Skeletal muscle tissue (tissue), 4 donors: Measurements from ENCODE around the gene AKAP14. TPM values are rescaled to one million over a fixed set of nuclear protein-coding genes. Genes with fewer than 3 reads are reported as not detected.
"Not testable (repeated sequence)": the region's sequence is repeated elsewhere in the genome, so short reads cannot be mapped to it uniquely, and the experiment has no call there.

ENCODE experiments used
- H3K27ac ChIP-seq: one replicate; pipeline ENCODE4 v1.7.0; 2013; ENCODE audit warnings: mild to moderate bottlenecking, low read depth, low read length, inconsistent platforms
- H3K27me3 ChIP-seq, 3 donors: one replicate each; pipeline ENCODE4 v1.7.0; 2013; ENCODE audit warnings: low read length in 3 of 3; ENCODE audit not compliant: control insufficient read depth in 3 of 3, insufficient read depth in 3 of 3
- H3K36me3 ChIP-seq, 3 donors: one replicate each; pipeline ENCODE4 v1.7.0; 2013; ENCODE audit warnings: low read length in 3 of 3; ENCODE audit not compliant: control insufficient read depth in 3 of 3, insufficient read depth in 3 of 3
- H3K4me1 ChIP-seq, 3 donors: one replicate each; pipeline ENCODE4 v1.7.0; 2013; ENCODE audit warnings: low read length in 3 of 3, mild to moderate bottlenecking in 3 of 3; ENCODE audit not compliant: control insufficient read depth in 3 of 3, insufficient read depth in 3 of 3
- H3K4me3 ChIP-seq, 3 donors: one replicate each; pipeline ENCODE4 v1.7.0; 2013; ENCODE audit warnings: low read length in 3 of 3
- H3K9ac ChIP-seq, 3 donors: one replicate each; pipeline ENCODE4 v1.7.0; 2013; ENCODE audit warnings: low read length in 3 of 3, mild to moderate bottlenecking in 3 of 3, moderate library complexity in 2 of 3, low read depth in 1 of 3
- H3K9me3 ChIP-seq, 3 donors: one replicate each; pipeline ENCODE4 v1.7.0; 2013; ENCODE audit warnings: low read length in 3 of 3; ENCODE audit not compliant: control insufficient read depth in 3 of 3
- total RNA-seq: library from RNA; depleted of rRNA; stranded (reverse); fragments of >200 nt; gene quantifications from one replicate; pipeline ENCODE4 v1.2.3, GENCODE V29; 2014
- donor health status: Osteomylitis.

The AKAP14 gene
- total RNA-seq, 1 donor from 2014 or later: not detected

GRCh38 chrX:119954374-119954773, 58.7 kb downstream of the AKAP14 start:
- Histone ChIP-seq H3K4me3 (no peak overlapping the region), H3K27ac (no peak overlapping the region), H3K27me3 (no peaks in the 10 kb centered on the region), H3K36me3 (no peaks in the 10 kb centered on the region), H3K9me3 (no peaks in the 10 kb centered on the region), H3K9ac (no peak overlapping the region), H3K4me1 (no peaks in the 10 kb centered on the region)

GRCh38 chrX:119955807-119956570, 60.3 kb downstream of the AKAP14 start:
- H3K9me3 ChIP-seq, H3K4me3 ChIP-seq, H3K27me3 ChIP-seq, H3K36me3 ChIP-seq, H3K4me1 ChIP-seq, H3K9ac ChIP-seq, H3K27ac ChIP-seq: not testable (repeated sequence)

- H3K27me3 ChIP-seq: no peaks in the 10 kb centered on the region
- H3K27ac ChIP-seq: no peak overlapping the region
- no peaks in the 10 kb centered on the region for H3K36me3 ChIP-seq
- no peak overlapping the region for H3K9ac ChIP-seq
- no peaks in the 10 kb centered on the region for H3K9me3 ChIP-seq
- no peaks in the 10 kb centered on the region for H3K4me1 ChIP-seq
- H3K4me3 ChIP-seq: no peak overlapping the region
Measured at GRCh38 chrX:119960625-119961024, 64.9 kb downstream of the AKAP14 start.

GRCh38 chrX:119966837-119967236, 71.1 kb downstream of the AKAP14 start:
- H3K9ac ChIP-seq, H3K27me3 ChIP-seq, H3K27ac ChIP-seq, H3K36me3 ChIP-seq, H3K9me3 ChIP-seq, H3K4me3 ChIP-seq, H3K4me1 ChIP-seq: not testable (repeated sequence)

Other genes with a start within 250 kb of the AKAP14 start
- 13.0 TPM for gene SEPTIN6, start 202.7 kb upstream of the AKAP14 start, total RNA-seq
- gene SOWAHD, start 137.3 kb upstream of the AKAP14 start, total RNA-seq: 1.6 TPM
- gene RPL39, start 104.3 kb upstream of the AKAP14 start, total RNA-seq: 6,835 TPM
- 1.6 TPM for gene UPF3B, start 42.9 kb upstream of the AKAP14 start, total RNA-seq
- 9.4 TPM for gene RNF113A, start 24.2 kb upstream of the AKAP14 start, total RNA-seq
- 122 TPM for gene NDUFA1, start 24.1 kb upstream of the AKAP14 start, total RNA-seq
- 4.2 TPM for gene NKAP, start 47.9 kb downstream of the AKAP14 start, total RNA-seq
- gene RHOXF2B, start 181.8 kb downstream of the AKAP14 start, total RNA-seq: not detected
- not detected for gene RHOXF1, start 220.0 kb downstream of the AKAP14 start, total RNA-seq